Suprapubic skin (tissue), 4 donors: ENCODE results near the gene TOX3. TPM values are rescaled to one million over a fixed set of nuclear protein-coding genes. Genes with fewer than 3 reads are reported as not detected.

Source experiments
- DNase-seq, 2 donors: peaks; one replicate each; pipeline ENCODE4 v3.0.0-alpha.2; 2019; ENCODE audit warnings: low spot score in 2 of 2
- H3K27ac ChIP-seq: fragments of 200-600 bp; sonication (generic); one replicate; pipeline ENCODE4 v1.5.1; 2019
- H3K27me3 ChIP-seq: fragments of 200-600 bp; sonication (generic); one replicate; pipeline ENCODE4 v1.5.1; 2019
- H3K36me3 ChIP-seq: fragments of 200-600 bp; sonication (generic); one replicate; pipeline ENCODE4 v1.5.1; 2019
- H3K4me1 ChIP-seq: fragments of 200-600 bp; sonication (generic); one replicate; pipeline ENCODE4 v1.5.1; 2019
- H3K4me3 ChIP-seq: fragments of 200-600 bp; sonication (generic); one replicate; pipeline ENCODE4 v1.5.1; 2019; ENCODE audit warnings: mild to moderate bottlenecking
- H3K9me3 ChIP-seq: fragments of 200-600 bp; sonication (generic); one replicate; pipeline ENCODE4 v1.5.1; 2019
- CTCF ChIP-seq, 2 donors: fragments of 200-600 bp in 1 of 2; fragments of 450-650 bp in 1 of 2; sonication (generic) in 1 of 2; IDR thresholded peaks; one replicate each; pipeline ENCODE4 v1.5.1; 2016 to 2019; ENCODE audit warnings: antibody characterized with exemption in 2 of 2, mild to moderate bottlenecking in 1 of 2, moderate library complexity in 1 of 2
- EP300 ChIP-seq: sonication (generic); formaldehyde crosslinking; IDR thresholded peaks from one replicate; pipeline ENCODE4 v1.6.1; 2017; ENCODE audit warnings: antibody characterized with exemption
- POLR2A ChIP-seq, 2 donors: fragments of 450-650 bp; IDR thresholded peaks; one replicate each; pipeline ENCODE4 v1.6.1; 2017; ENCODE audit warnings: antibody characterized with exemption in 2 of 2, mild to moderate bottlenecking in 2 of 2, moderate library complexity in 2 of 2
- POLR2AphosphoS5 ChIP-seq, 3 donors: sonication (generic); formaldehyde crosslinking; IDR thresholded peaks; one replicate each; pipeline ENCODE4 v1.6.1; 2017; ENCODE audit warnings: antibody characterized with exemption in 3 of 3
- WGBS: methylation state at CpG from one replicate; pipeline ENCODE4 v1.1.5; 2018; 5-methylcytosine and 5-hydroxymethylcytosine counted together
- total RNA-seq, 4 donors: library from RNA; depleted of rRNA; stranded (reverse); fragments of >200 nt; gene quantifications; one replicate each; pipeline ENCODE4 v1.1.0, GENCODE V29; 2016

TOX3 gene
- total RNA-seq, 4 donors from 2014 or later: 1.6 to 4.9 (median 4.8) TPM

- no peaks in the 10 kb centered on the region for H3K4me1 ChIP-seq
- H3K27me3 ChIP-seq: peaks cover 4% of the 10 kb centered on the region
- 66% methylated on average over 1 of the region's 1 CpG for whole genome bisulfite sequencing
- no peaks in the 10 kb centered on the region for H3K36me3 ChIP-seq
- no peak for TF ChIP-seq CTCF (IDR thresholded peaks at IDR 0.05)
- TF ChIP-seq POLR2A (IDR thresholded peaks at IDR 0.05): no peak
- TF ChIP-seq EP300: no peak
- no peak for TF ChIP-seq POLR2AphosphoS5 (IDR thresholded peaks at IDR 0.05)
- H3K9me3 ChIP-seq: no peaks in the 10 kb centered on the region
- no peak overlapping the region for H3K27ac ChIP-seq
- no peak for DNase-seq
- H3K4me3 ChIP-seq: no peak overlapping the region
Observed at GRCh38 chr16:52538511-52538910, 8.4 kb downstream of the TOX3 start.

- H3K4me3 ChIP-seq: no peak overlapping the region
- TF ChIP-seq EP300: no peak
- TF ChIP-seq POLR2A (IDR thresholded peaks at IDR 0.05): no peak
- TF ChIP-seq POLR2AphosphoS5 (IDR thresholded peaks at IDR 0.05): no peak
- no peak for TF ChIP-seq CTCF (IDR thresholded peaks at IDR 0.05)
- 48% methylated on average over 3 of the region's 3 CpGs for WGBS
- DNase-seq: no peak
- no peaks in the 10 kb centered on the region for H3K4me1 ChIP-seq
- H3K27ac ChIP-seq: no peak overlapping the region
- no peaks in the 10 kb centered on the region for H3K9me3 ChIP-seq
- H3K36me3 ChIP-seq: no peaks in the 10 kb centered on the region
- H3K27me3 ChIP-seq: peaks cover 3% of the 10 kb centered on the region
Observed at GRCh38 chr16:52537516-52537915, 9.4 kb downstream of the TOX3 start.

GRCh38 chr16:52535076-52535475, 11.9 kb downstream of the TOX3 start:
- TF ChIP-seq CTCF (IDR thresholded peaks at IDR 0.05): no peak
- TF ChIP-seq EP300: no peak
- TF ChIP-seq POLR2A (IDR thresholded peaks at IDR 0.05): no peak
- TF ChIP-seq POLR2AphosphoS5 (IDR thresholded peaks at IDR 0.05): no peak
- Histone ChIP-seq H3K27ac (no peak overlapping the region), H3K4me3 (no peak overlapping the region), H3K36me3 (no peaks in the 10 kb centered on the region), H3K4me1 (no peaks in the 10 kb centered on the region), H3K9me3 (no peaks in the 10 kb centered on the region), H3K27me3 (no peaks in the 10 kb centered on the region)
- WGBS: 86% methylated on average over 3 of the region's 3 CpGs
- DNase-seq: no peak

- Histone ChIP-seq H3K4me1 (no peaks in the 10 kb centered on the region), H3K9me3 (no peaks in the 10 kb centered on the region), H3K36me3 (no peaks in the 10 kb centered on the region), H3K27me3 (no peaks in the 10 kb centered on the region), H3K27ac (no peak overlapping the region), H3K4me3 (no peak overlapping the region)
- DNase-seq: no peak
- no peak for TF ChIP-seq POLR2AphosphoS5 (IDR thresholded peaks at IDR 0.05)
- no peak for TF ChIP-seq EP300
- no peak for TF ChIP-seq POLR2A (IDR thresholded peaks at IDR 0.05)
- TF ChIP-seq CTCF (IDR thresholded peaks at IDR 0.05): no peak
- 77% methylated on average over 1 of the region's 1 CpG for WGBS
Observed at GRCh38 chr16:52533296-52533695, 13.6 kb downstream of the TOX3 start.

- TF ChIP-seq EP300 (no peak), CTCF (IDR thresholded peaks at IDR 0.05) (no peak), POLR2AphosphoS5 (IDR thresholded peaks at IDR 0.05) (no peak), POLR2A (IDR thresholded peaks at IDR 0.05) (no peak)
- Histone ChIP-seq H3K27ac (no peak overlapping the region), H3K4me1 (no peaks in the 10 kb centered on the region), H3K27me3 (no peaks in the 10 kb centered on the region), H3K9me3 (no peaks in the 10 kb centered on the region), H3K4me3 (no peak overlapping the region), H3K36me3 (no peaks in the 10 kb centered on the region)
- DNase-seq: no peak
- 93% methylated on average over 8 of the region's 8 CpGs for WGBS
Observed at GRCh38 chr16:52532384-52532783, 14.6 kb downstream of the TOX3 start.
